22Rv1 (cell line): Measurements from ENCODE around the gene AUTS2.

Source experiments
- ZFX ChIP-seq: fragments of 450-650 bp; IDR thresholded peaks from 2 replicates; pipeline ENCODE4 v1.6.1; 2017; ENCODE audit warnings: antibody characterized with exemption, borderline replicate concordance
- TF ChIP-seq, protein P1 (sequence below): fragments of 450-650 bp; IDR thresholded peaks from 2 replicates; pipeline ENCODE4 v1.5.1; 2017; ENCODE audit warnings: mild to moderate bottlenecking

DNA sequence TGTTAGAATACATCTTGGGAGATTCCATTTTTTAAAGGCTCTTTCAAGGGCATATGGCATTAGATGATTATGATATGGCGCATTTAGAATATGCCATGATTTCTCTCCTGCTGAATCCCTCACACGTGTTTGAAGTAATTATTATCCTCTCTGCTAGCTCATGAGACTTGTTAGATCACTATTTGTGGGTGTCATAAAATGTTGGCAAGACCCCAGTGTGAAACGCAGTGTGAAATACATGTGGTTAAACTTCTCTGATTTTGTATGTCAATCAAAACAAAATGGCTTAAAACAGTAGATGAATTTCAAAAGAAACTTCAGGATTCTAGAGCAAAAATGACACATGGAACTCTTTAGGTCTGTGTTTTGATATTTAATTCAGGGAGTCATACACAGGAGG, 560.8 kb downstream of the AUTS2 start:
- TF ChIP-seq, protein P1, sequence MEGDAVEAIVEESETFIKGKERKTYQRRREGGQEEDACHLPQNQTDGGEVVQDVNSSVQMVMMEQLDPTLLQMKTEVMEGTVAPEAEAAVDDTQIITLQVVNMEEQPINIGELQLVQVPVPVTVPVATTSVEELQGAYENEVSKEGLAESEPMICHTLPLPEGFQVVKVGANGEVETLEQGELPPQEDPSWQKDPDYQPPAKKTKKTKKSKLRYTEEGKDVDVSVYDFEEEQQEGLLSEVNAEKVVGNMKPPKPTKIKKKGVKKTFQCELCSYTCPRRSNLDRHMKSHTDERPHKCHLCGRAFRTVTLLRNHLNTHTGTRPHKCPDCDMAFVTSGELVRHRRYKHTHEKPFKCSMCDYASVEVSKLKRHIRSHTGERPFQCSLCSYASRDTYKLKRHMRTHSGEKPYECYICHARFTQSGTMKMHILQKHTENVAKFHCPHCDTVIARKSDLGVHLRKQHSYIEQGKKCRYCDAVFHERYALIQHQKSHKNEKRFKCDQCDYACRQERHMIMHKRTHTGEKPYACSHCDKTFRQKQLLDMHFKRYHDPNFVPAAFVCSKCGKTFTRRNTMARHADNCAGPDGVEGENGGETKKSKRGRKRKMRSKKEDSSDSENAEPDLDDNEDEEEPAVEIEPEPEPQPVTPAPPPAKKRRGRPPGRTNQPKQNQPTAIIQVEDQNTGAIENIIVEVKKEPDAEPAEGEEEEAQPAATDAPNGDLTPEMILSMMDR: no peak
- TF ChIP-seq ZFX: no peak
